ENCODE measurements around the gene EMC8. TPM values are rescaled to one million over a fixed set of nuclear protein-coding genes. Genes with fewer than 3 reads are reported as not detected.
A peak's percentile ranks its signal among the peaks of the same experiment; 100 is the strongest.

EMC8 gene
- total and polyA plus RNA-seq, 8 donors, result 1.8 to 38.8 (median 16.4) TPM

- TF ChIP-seq POLR2AphosphoS5 (IDR thresholded peaks at IDR 0.05) (no peak), POLR2A (IDR thresholded peaks at IDR 0.05) (no peak), EP300 (IDR thresholded peaks at IDR 0.05) (no peak), CTCF (IDR thresholded peaks at IDR 0.05) (no peak)
- H3K36me3 ChIP-seq, result no peaks in the 10 kb centered on the region
- peak overlapping the region; percentile 51 to 75 (median 64) for H3K27ac ChIP-seq
- no peaks in the 10 kb centered on the region for H3K9me3 ChIP-seq
- H3K27me3 ChIP-seq, result peaks cover 0 to 21% (median 7%) of the 10 kb centered on the region in 3 donors
- peaks cover 37 to 52% (median 48%) of the 10 kb centered on the region in 4 donors for H3K4me1 ChIP-seq
- intact Hi-C loops (cut with DNase I; ENCODE audit: low total_unique reads), result no loop called here
- peak; percentile 81 for DNase-seq
- WGBS, 5 donors, result 22 to 44% (median 35%) methylated on average over 11 to 21 of the region's 21 CpGs
- H3K4me3 ChIP-seq, result no peak overlapping the region
Measured at GRCh38 chr16:85752511-85753420, 46.6 kb downstream of the EMC8 start.

- Histone ChIP-seq H3K4me3 (peak overlapping the region in 1 of 4 donors; percentile 76), H3K27me3 (peaks cover 0 to 21% (median 7%) of the 10 kb centered on the region in 3 donors), H3K9me3 (no peaks in the 10 kb centered on the region), H3K27ac (no peak overlapping the region), H3K36me3 (no peaks in the 10 kb centered on the region), H3K4me1 (peaks cover 37 to 52% (median 48%) of the 10 kb centered on the region in 4 donors)
- TF ChIP-seq POLR2AphosphoS5 (IDR thresholded peaks at IDR 0.05), result no peak
- DNase-seq, result no peak
- WGBS, 5 donors, result 28 to 50% (median 33%) methylated on average over 12 to 15 of the region's 15 CpGs
- intact Hi-C loops (cut with DNase I; ENCODE audit: low total_unique reads), result no loop called here
Measured at GRCh38 chr16:85751698-85752501, 47.4 kb downstream of the EMC8 start.

- WGBS, 5 donors, result 1 to 11% (median 8%) methylated on average over 11 to 84 of the region's 96 CpGs
- DNase-seq, result peak; percentile 68 to 86
- Histone ChIP-seq H3K9me3 (no peaks in the 10 kb centered on the region), H3K4me3 (peak within 1 kb of the TSS; percentile 60 to 76 (median 60)), H3K27ac (peak within 1 kb of the TSS in 3 of 5 donors; percentile 24 to 38 (median 26)), H3K4me1 (peaks cover 37 to 52% (median 48%) of the 10 kb centered on the region in 4 donors), H3K27me3 (peaks cover 0 to 21% (median 7%) of the 10 kb centered on the region in 3 donors), H3K36me3 (no peaks in the 10 kb centered on the region)
- intact Hi-C loops (cut with DNase I; ENCODE audit: low total_unique reads), result no loop called here
- TF ChIP-seq EP300 (IDR thresholded peaks at IDR 0.05) (no peak), CTCF (IDR thresholded peaks at IDR 0.05) (no peak), POLR2A (IDR thresholded peaks at IDR 0.05) (no peak), POLR2AphosphoS5 (IDR thresholded peaks at IDR 0.05) (no peak)
Measured at GRCh38 chr16:85750827-85751697, 48.3 kb downstream of the EMC8 start, which contains the start of gene C16orf74. Gene C16orf74, minus strand, starts transcription at chr16:85751096. Its CDS starts 15,879 bp downstream, at chr16:85735217.

GRCh38 chr16:85750146-85750826 lies 49.1 kb downstream of the EMC8 start:
- Histone ChIP-seq H3K4me3 (peak overlapping the region; percentile 60 to 76 (median 60)), H3K9me3 (no peaks in the 10 kb centered on the region), H3K4me1 (peaks cover 37 to 52% (median 48%) of the 10 kb centered on the region in 4 donors), H3K27me3 (peaks cover 0 to 21% (median 7%) of the 10 kb centered on the region in 3 donors), H3K27ac (peak overlapping the region in 3 of 5 donors; percentile 24 to 38 (median 26)), H3K36me3 (no peaks in the 10 kb centered on the region)
- TF ChIP-seq POLR2A (IDR thresholded peaks at IDR 0.05), result no peak
- TF ChIP-seq EP300 (IDR thresholded peaks at IDR 0.05), result no peak
- TF ChIP-seq CTCF (IDR thresholded peaks at IDR 0.05), result no peak
- no peak for TF ChIP-seq POLR2AphosphoS5 (IDR thresholded peaks at IDR 0.05)
- 0 to 2% (median 2%) methylated on average over 24 to 51 of the region's 51 CpGs for WGBS, 5 donors
- DNase-seq, result peak; percentile 36 to 85
- intact Hi-C loops (cut with DNase I; ENCODE audit: low total_unique reads), result no loop called here

Data from stomach (tissue), 9 donors.